SU-DHL-6 (cell line): ENCODE results near the gene SARDH.
A peak's percentile ranks its signal among the peaks of the same experiment; 100 is the strongest.

Source experiments
- H2AFZ ChIP-seq: fragments of 200-600 bp; sonication (generic); 2 replicates; pipeline ENCODE4 v1.6.1; 2014; ENCODE audit warnings: low read depth, mild to moderate bottlenecking, moderate library complexity, mixed read lengths, antibody characterized with exemption, low read length; ENCODE audit not compliant: severe bottlenecking
- H3F3A ChIP-seq: fragments of 200-600 bp; shearing (Covaris generic); 2 replicates; pipeline ENCODE4 v1.6.0; 2016; ENCODE audit warnings: antibody characterized with exemption, mild to moderate bottlenecking; ENCODE audit not compliant: insufficient read depth
- H3K27ac ChIP-seq: fragments of 200-600 bp; sonication (generic); 2 replicates; pipeline ENCODE4 v1.5.1; 2016; ENCODE audit warnings: low read depth, mild to moderate bottlenecking, low read length, moderate library complexity, mixed read lengths
- H3K27me3 ChIP-seq: fragments of 200-600 bp; sonication (generic), shearing (Covaris generic); 2 replicates; pipeline ENCODE4 v1.6.0; 2014; ENCODE audit warnings: mild to moderate bottlenecking, low read length
- H3K36me3 ChIP-seq: fragments of 200-600 bp; sonication (generic); 2 replicates; pipeline ENCODE4 v1.6.1; 2014; ENCODE audit warnings: mild to moderate bottlenecking, low read length, mixed read lengths
- H3K4me2 ChIP-seq: fragments of 300-600, 200-600 bp; shearing (Covaris generic), sonication (generic); 2 replicates; pipeline ENCODE4 v1.6.0; 2014; ENCODE audit warnings: low read length, low read depth, mild to moderate bottlenecking; ENCODE audit not compliant: poor library complexity, severe bottlenecking
- H3K4me3 ChIP-seq: fragments of 200-600 bp; sonication (generic); 2 replicates; pipeline ENCODE4 v1.5.1; 2014; ENCODE audit warnings: antibody characterized with exemption, low read length, mild to moderate bottlenecking, mixed read lengths; ENCODE audit not compliant: insufficient read depth, poor library complexity, severe bottlenecking
- H3K79me2 ChIP-seq: fragments of 200-600 bp; sonication (generic); 2 replicates; pipeline ENCODE4 v1.6.1; 2014; ENCODE audit warnings: mild to moderate bottlenecking, low read length, moderate library complexity; ENCODE audit not compliant: insufficient read depth
- H3K9ac ChIP-seq: fragments of 200-600 bp; sonication (generic); 2 replicates; pipeline ENCODE4 v1.7.0; 2014; ENCODE audit warnings: mild to moderate bottlenecking, low read length
- H3K9me2 ChIP-seq: fragments of 200-600 bp; sonication (generic); replicated peaks from 2 replicates; pipeline ENCODE4 v1.6.1; 2014; ENCODE audit warnings: low read length; ENCODE audit not compliant: insufficient read depth
- H3K9me3 ChIP-seq: fragments of 200-600 bp; sonication (generic); 2 replicates; pipeline ENCODE4 v1.6.1; 2014; ENCODE audit warnings: low read length, mixed read lengths; ENCODE audit not compliant: insufficient read depth
- H4K20me1 ChIP-seq: fragments of 200-600 bp; sonication (generic); 2 replicates; pipeline ENCODE4 v1.6.1; 2014; ENCODE audit warnings: low read depth, mild to moderate bottlenecking, antibody characterized with exemption, low read length, moderate library complexity, mixed read lengths
- EZH2phosphoT487 ChIP-seq: fragments of 200-600 bp; sonication (generic), shearing (Covaris generic); conservative IDR thresholded peaks from 2 replicates; pipeline ENCODE4 v1.6.1; 2018; ENCODE audit warnings: mild to moderate bottlenecking, antibody characterized with exemption, low read length, moderate library complexity, mixed read lengths
- TF ChIP-seq, protein P1 (sequence below): fragments of 200-600 bp; sonication (generic); IDR thresholded peaks from one replicate; pipeline ENCODE4 v1.5.1; 2017; ENCODE audit warnings: antibody characterized with exemption, mild to moderate bottlenecking, low read length, moderate library complexity; ENCODE audit not compliant: insufficient read depth, poor library complexity, severe bottlenecking

SARDH gene

GRCh38 chr9:133726401-133727276 is 11.5 kb downstream of the SARDH start:
- no peaks in the 10 kb centered on the region for H3K36me3 ChIP-seq
- no peak overlapping the region for H2AFZ ChIP-seq
- H3K4me2 ChIP-seq, result no peak overlapping the region
- H3K4me3 ChIP-seq, result no peak overlapping the region
- TF ChIP-seq, protein P1, sequence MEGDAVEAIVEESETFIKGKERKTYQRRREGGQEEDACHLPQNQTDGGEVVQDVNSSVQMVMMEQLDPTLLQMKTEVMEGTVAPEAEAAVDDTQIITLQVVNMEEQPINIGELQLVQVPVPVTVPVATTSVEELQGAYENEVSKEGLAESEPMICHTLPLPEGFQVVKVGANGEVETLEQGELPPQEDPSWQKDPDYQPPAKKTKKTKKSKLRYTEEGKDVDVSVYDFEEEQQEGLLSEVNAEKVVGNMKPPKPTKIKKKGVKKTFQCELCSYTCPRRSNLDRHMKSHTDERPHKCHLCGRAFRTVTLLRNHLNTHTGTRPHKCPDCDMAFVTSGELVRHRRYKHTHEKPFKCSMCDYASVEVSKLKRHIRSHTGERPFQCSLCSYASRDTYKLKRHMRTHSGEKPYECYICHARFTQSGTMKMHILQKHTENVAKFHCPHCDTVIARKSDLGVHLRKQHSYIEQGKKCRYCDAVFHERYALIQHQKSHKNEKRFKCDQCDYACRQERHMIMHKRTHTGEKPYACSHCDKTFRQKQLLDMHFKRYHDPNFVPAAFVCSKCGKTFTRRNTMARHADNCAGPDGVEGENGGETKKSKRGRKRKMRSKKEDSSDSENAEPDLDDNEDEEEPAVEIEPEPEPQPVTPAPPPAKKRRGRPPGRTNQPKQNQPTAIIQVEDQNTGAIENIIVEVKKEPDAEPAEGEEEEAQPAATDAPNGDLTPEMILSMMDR, result peak; percentile 30
- no peak for TF ChIP-seq EZH2phosphoT487
- no peaks in the 10 kb centered on the region for H3K79me2 ChIP-seq
- H3K9ac ChIP-seq, result no peak overlapping the region
- no peaks in the 10 kb centered on the region for H3F3A ChIP-seq
- no peaks in the 10 kb centered on the region for H3K9me2 ChIP-seq
- H3K9me3 ChIP-seq, result no peaks in the 10 kb centered on the region
- H3K27ac ChIP-seq, result no peak overlapping the region
- H3K27me3 ChIP-seq, result no peaks in the 10 kb centered on the region
- no peaks in the 10 kb centered on the region for H4K20me1 ChIP-seq

DNA sequence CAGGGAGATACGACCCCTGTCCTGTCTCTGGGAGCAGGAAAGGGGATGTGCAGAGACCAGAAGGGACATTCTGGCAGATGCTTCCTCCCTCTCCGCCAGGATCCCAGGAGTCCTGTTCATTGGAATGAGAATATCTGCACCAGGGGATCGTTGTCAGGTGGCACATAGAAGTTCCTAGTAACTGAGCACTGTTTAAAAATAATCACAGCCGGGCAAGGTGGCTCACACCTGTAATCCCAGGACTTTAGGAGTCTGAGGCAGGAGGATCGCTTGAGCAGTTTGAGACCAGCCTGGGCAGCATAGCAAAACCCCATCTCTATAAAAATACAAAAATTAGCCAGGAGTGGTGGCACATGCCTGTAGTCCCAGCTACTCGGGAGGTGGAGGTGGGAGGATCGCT is 12.3 kb downstream of the SARDH start:
- H4K20me1 ChIP-seq, result no peaks in the 10 kb centered on the region
- no peaks in the 10 kb centered on the region for H3F3A ChIP-seq
- H3K9ac ChIP-seq, result no peak overlapping the region
- no peak for TF ChIP-seq EZH2phosphoT487
- TF ChIP-seq, protein P1, result no peak
- H3K9me3 ChIP-seq, result no peaks in the 10 kb centered on the region
- H3K36me3 ChIP-seq, result no peaks in the 10 kb centered on the region
- no peak overlapping the region for H3K27ac ChIP-seq
- no peak overlapping the region for H3K4me2 ChIP-seq
- H3K9me2 ChIP-seq, result no peaks in the 10 kb centered on the region
- no peak overlapping the region for H3K4me3 ChIP-seq
- H3K79me2 ChIP-seq, result no peaks in the 10 kb centered on the region
- no peak overlapping the region for H2AFZ ChIP-seq
- H3K27me3 ChIP-seq, result no peaks in the 10 kb centered on the region

- no peak overlapping the region for H3K27ac ChIP-seq
- no peak overlapping the region for H3K9ac ChIP-seq
- H3K9me3 ChIP-seq, result no peaks in the 10 kb centered on the region
- no peak overlapping the region for H3K4me2 ChIP-seq
- H4K20me1 ChIP-seq, result no peaks in the 10 kb centered on the region
- TF ChIP-seq, protein P1, result no peak
- no peak for TF ChIP-seq EZH2phosphoT487
- H3F3A ChIP-seq, result no peaks in the 10 kb centered on the region
- no peak overlapping the region for H2AFZ ChIP-seq
- no peaks in the 10 kb centered on the region for H3K9me2 ChIP-seq
- H3K4me3 ChIP-seq, result no peak overlapping the region
- H3K36me3 ChIP-seq, result no peaks in the 10 kb centered on the region
- no peaks in the 10 kb centered on the region for H3K27me3 ChIP-seq
- H3K79me2 ChIP-seq, result no peaks in the 10 kb centered on the region
These were observed 19.4 kb downstream of the SARDH start for GRCh38 chr9:133718563-133719315.
